Measurements from ENCODE around the gene DYNLT5.

The DYNLT5 gene

GRCh38 chr1:66770694-66771093 is 18.4 kb downstream of the DYNLT5 start:
- TF ChIP-seq EZH2phosphoT487 (IDR thresholded peaks at IDR 0.05; ENCODE audit: borderline replicate concordance) (no peak), CTCF (conservative IDR thresholded peaks at IDR 0.05; ENCODE audit: low read length) (no peak)
- H4K20me1 ChIP-seq (ENCODE audit: insufficient read depth, low read length, poor library complexity, severe bottlenecking), result no peaks in the 10 kb centered on the region
- no peaks in the 10 kb centered on the region for H3K9me2 ChIP-seq (replicated peaks; ENCODE audit: low read depth, low read length)
- H3K4me3 ChIP-seq (ENCODE audit: low read length, poor library complexity, severe bottlenecking), result no peak overlapping the region
- H3K36me3 ChIP-seq (ENCODE audit: insufficient read depth, low read length), result no peaks in the 10 kb centered on the region
- H3F3A ChIP-seq (ENCODE audit: low read depth), result no peaks in the 10 kb centered on the region; the same call in 1 of the 2 replicates
- H3K4me2 ChIP-seq (ENCODE audit: low read depth, low read length, poor library complexity, severe bottlenecking), result no peak overlapping the region
- no peaks in the 10 kb centered on the region for H3K9me3 ChIP-seq (ENCODE audit: insufficient read depth, low read depth, low read length)
- H2AFZ ChIP-seq (ENCODE audit: low read length), result no peak overlapping the region
- no peaks in the 10 kb centered on the region for H3K27me3 ChIP-seq (ENCODE audit: insufficient read depth, low read length, poor library complexity, severe bottlenecking)
- peaks cover 18% of the 10 kb centered on the region for H3K4me1 ChIP-seq (ENCODE audit: insufficient read depth, low read length, poor library complexity, severe bottlenecking)
- no peak overlapping the region for H3K9ac ChIP-seq (ENCODE audit: low read depth, low read length, poor library complexity, severe bottlenecking)
- H3K79me2 ChIP-seq (ENCODE audit: insufficient read depth, low read length), result no peaks in the 10 kb centered on the region

GRCh38 chr1:66773227-66773626 is 21.0 kb downstream of the DYNLT5 start:
- no peak overlapping the region for H3K4me2 ChIP-seq (ENCODE audit: low read depth, low read length, poor library complexity, severe bottlenecking)
- no peaks in the 10 kb centered on the region for H3K9me3 ChIP-seq (ENCODE audit: insufficient read depth, low read depth, low read length)
- no peaks in the 10 kb centered on the region for H3K79me2 ChIP-seq (ENCODE audit: insufficient read depth, low read length)
- no peaks in the 10 kb centered on the region for H3K36me3 ChIP-seq (ENCODE audit: insufficient read depth, low read length)
- no peak overlapping the region for H3K9ac ChIP-seq (ENCODE audit: low read depth, low read length, poor library complexity, severe bottlenecking)
- peaks cover 24% of the 10 kb centered on the region for H3K4me1 ChIP-seq (ENCODE audit: insufficient read depth, low read length, poor library complexity, severe bottlenecking)
- no peaks in the 10 kb centered on the region for H3K27me3 ChIP-seq (ENCODE audit: insufficient read depth, low read length, poor library complexity, severe bottlenecking)
- H3K9me2 ChIP-seq (replicated peaks; ENCODE audit: low read depth, low read length), result no peaks in the 10 kb centered on the region
- H3F3A ChIP-seq (ENCODE audit: low read depth), result no peaks in the 10 kb centered on the region; the same call in 1 of the 2 replicates
- H3K4me3 ChIP-seq (ENCODE audit: low read length, poor library complexity, severe bottlenecking), result no peak overlapping the region
- TF ChIP-seq CTCF (conservative IDR thresholded peaks at IDR 0.05; ENCODE audit: low read length) (no peak), EZH2phosphoT487 (IDR thresholded peaks at IDR 0.05; ENCODE audit: borderline replicate concordance) (no peak)
- no peak overlapping the region for H2AFZ ChIP-seq (ENCODE audit: low read length)
- H4K20me1 ChIP-seq (ENCODE audit: insufficient read depth, low read length, poor library complexity, severe bottlenecking), result no peaks in the 10 kb centered on the region

GRCh38 chr1:66774438-66774837 is 22.2 kb downstream of the DYNLT5 start:
- H4K20me1 ChIP-seq (ENCODE audit: insufficient read depth, low read length, poor library complexity, severe bottlenecking), result no peaks in the 10 kb centered on the region

More at GRCh38 chr1:66774438-66774837, 22.2 kb downstream of the DYNLT5 start:
- Histone ChIP-seq H3K27me3 (ENCODE audit: insufficient read depth, low read length, poor library complexity, severe bottlenecking) (no peaks in the 10 kb centered on the region), H3K9ac (ENCODE audit: low read depth, low read length, poor library complexity, severe bottlenecking) (no peak overlapping the region), H3K36me3 (ENCODE audit: insufficient read depth, low read length) (no peaks in the 10 kb centered on the region), H3K4me2 (ENCODE audit: low read depth, low read length, poor library complexity, severe bottlenecking) (no peak overlapping the region), H3K4me3 (ENCODE audit: low read length, poor library complexity, severe bottlenecking) (no peak overlapping the region), H3K9me2 (replicated peaks; ENCODE audit: low read depth, low read length) (no peaks in the 10 kb centered on the region), H3F3A (ENCODE audit: low read depth) (no peaks in the 10 kb centered on the region), H3K4me1 (ENCODE audit: insufficient read depth, low read length, poor library complexity, severe bottlenecking) (peaks cover 18% of the 10 kb centered on the region), H2AFZ (ENCODE audit: low read length) (no peak overlapping the region), H3K79me2 (ENCODE audit: insufficient read depth, low read length) (no peaks in the 10 kb centered on the region), H3K9me3 (ENCODE audit: insufficient read depth, low read depth, low read length) (no peaks in the 10 kb centered on the region)
- TF ChIP-seq EZH2phosphoT487 (IDR thresholded peaks at IDR 0.05; ENCODE audit: borderline replicate concordance) (no peak), CTCF (conservative IDR thresholded peaks at IDR 0.05; ENCODE audit: low read length) (no peak)
